ENCODE data around the gene ELAVL4.

Gene ELAVL4

GRCh38 chr1:50218344-50219120 lies 109.8 kb downstream of the ELAVL4 start:
- FAIRE-seq (no peak), DNase-seq (ENCODE audit: insufficient read length, low spot score) (no peak)
- no peak for TF ChIP-seq POLR2A (IDR thresholded peaks at IDR 0.05; ENCODE audit: low read depth, low read length)

GRCh38 chr1:50228871-50229384 lies 120.2 kb downstream of the ELAVL4 start:
- DNase-seq (ENCODE audit: insufficient read length, low spot score), result no peak
- TF ChIP-seq POLR2A (IDR thresholded peaks at IDR 0.05; ENCODE audit: low read depth, low read length), result no peak
- FAIRE-seq, result no peak

- DNase-seq (ENCODE audit: insufficient read length, low spot score), result no peak
- no peak for TF ChIP-seq POLR2A (IDR thresholded peaks at IDR 0.05; ENCODE audit: low read depth, low read length)
- no peak for FAIRE-seq
These were observed 122.5 kb downstream of the ELAVL4 start for GRCh38 chr1:50231209-50231608.

- DNase-seq (ENCODE audit: insufficient read length, low spot score) (no peak), FAIRE-seq (no peak)
- TF ChIP-seq POLR2A (IDR thresholded peaks at IDR 0.05; ENCODE audit: low read depth, low read length), result no peak
These were observed 123.6 kb downstream of the ELAVL4 start for GRCh38 chr1:50232336-50232735.

- no peak for FAIRE-seq
- DNase-seq (ENCODE audit: insufficient read length, low spot score), result no peak
- TF ChIP-seq POLR2A (IDR thresholded peaks at IDR 0.05; ENCODE audit: low read depth, low read length), result no peak
These were observed 127.9 kb downstream of the ELAVL4 start for GRCh38 chr1:50236656-50237055.

- TF ChIP-seq POLR2A (IDR thresholded peaks at IDR 0.05; ENCODE audit: low read depth, low read length), result no peak
- DNase-seq (ENCODE audit: insufficient read length, low spot score) (no peak), FAIRE-seq (no peak)
These were observed 128.3 kb downstream of the ELAVL4 start for GRCh38 chr1:50237056-50237455.

- no peak for FAIRE-seq
- no peak for TF ChIP-seq POLR2A (IDR thresholded peaks at IDR 0.05; ENCODE audit: low read depth, low read length)
- no peak for DNase-seq (ENCODE audit: insufficient read length, low spot score)
These were observed 135.2 kb downstream of the ELAVL4 start for GRCh38 chr1:50243939-50244338.

- DNase-seq (ENCODE audit: insufficient read length, low spot score) (no peak), FAIRE-seq (no peak)
- TF ChIP-seq POLR2A (IDR thresholded peaks at IDR 0.05; ENCODE audit: low read depth, low read length), result no peak
These were observed 138.1 kb downstream of the ELAVL4 start for GRCh38 chr1:50246869-50247268.

GRCh38 chr1:50251702-50252101 lies 143.0 kb downstream of the ELAVL4 start:
- DNase-seq (ENCODE audit: insufficient read length, low spot score) (no peak), FAIRE-seq (no peak)
- TF ChIP-seq POLR2A (IDR thresholded peaks at IDR 0.05; ENCODE audit: low read depth, low read length), result no peak

GRCh38 chr1:50252196-50252595 lies 143.5 kb downstream of the ELAVL4 start:
- no peak for TF ChIP-seq POLR2A (IDR thresholded peaks at IDR 0.05; ENCODE audit: low read depth, low read length)
- DNase-seq (ENCODE audit: insufficient read length, low spot score) (no peak), FAIRE-seq (no peak)

Measured in H54 (cell line).